Measurements from ENCODE around the gene OSCP1. TPM values are rescaled to one million over a fixed set of nuclear protein-coding genes. Genes with fewer than 3 reads are reported as not detected.

The OSCP1 gene
- total and polyA plus RNA-seq, 2 experiments from 2014 or later = 6.9 to 10.2 TPM

DNA sequence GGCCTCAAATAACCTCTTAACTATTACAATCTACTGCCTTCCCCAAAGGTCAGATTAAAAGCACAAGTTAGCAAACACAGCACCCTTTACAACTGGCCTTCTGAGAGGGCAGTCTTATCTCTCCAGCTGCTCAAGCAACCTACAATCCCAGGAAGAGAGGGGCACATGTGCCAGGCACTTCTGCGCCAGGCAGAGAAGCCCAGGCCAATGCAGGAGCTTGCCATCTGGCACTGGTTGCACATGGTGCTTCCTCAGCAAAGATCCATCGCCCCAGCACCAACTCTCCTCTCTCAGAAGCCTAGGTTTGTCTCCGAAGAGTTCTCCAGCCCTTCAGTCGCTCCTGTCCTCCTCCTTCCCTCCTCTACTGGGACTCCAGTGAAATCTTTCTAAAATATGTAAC lies 67.0 kb downstream of the OSCP1 start:
- Histone ChIP-seq H3F3A (ENCODE audit: insufficient read depth) (peaks cover 26% of the 10 kb centered on the region), H3K4me3 (0 out of 2 replicates have a peak overlapping the region, but pooled peaks have one; percentile 90), H3K36me3 (ENCODE audit: low read depth) (no peaks in the 10 kb centered on the region; the same call in 1 of the 2 replicates), H3K9ac (no peak overlapping the region), H3K4me2 (ENCODE audit: unreplicated experiment) (peak overlapping the region; percentile 5), H3K79me2 (ENCODE audit: insufficient read depth) (peaks cover 74% of the 10 kb centered on the region), H3K4me1 (ENCODE audit: insufficient read depth) (peaks cover 25% of the 10 kb centered on the region), H3K9me3 (ENCODE audit: low read depth) (no peaks in the 10 kb centered on the region), H4K20me1 (ENCODE audit: insufficient read depth) (0 out of 2 replicates have a peak, but pooled peaks cover 3% of the 10 kb centered on the region), H3K27ac (no peak overlapping the region), H3K9me2 (ENCODE audit: insufficient read depth) (no peaks in the 10 kb centered on the region), H2AFZ (no peak overlapping the region), H3K27me3 (replicated peaks; ENCODE audit: insufficient read depth) (no peaks in the 10 kb centered on the region)
- 98 to 100% methylated on average over 4 of the region's 4 CpGs for WGBS, 2 experiments (ENCODE audit: low coverage in 1 of 2, low lambda C conversion rate in 2 of 2, missing lambda C conversion rate in 2 of 2)
- TF ChIP-seq EZH2 (IDR thresholded peaks at IDR 0.05; ENCODE audit: insufficient read depth, poor library complexity, severe bottlenecking) (no peak), EZH2phosphoT487 (IDR thresholded peaks at IDR 0.05; ENCODE audit: insufficient read depth, low read depth) (no peak)
- in situ Hi-C loops (cut with MboI) = no loop called here
- DNase-seq = no peak

DNA sequence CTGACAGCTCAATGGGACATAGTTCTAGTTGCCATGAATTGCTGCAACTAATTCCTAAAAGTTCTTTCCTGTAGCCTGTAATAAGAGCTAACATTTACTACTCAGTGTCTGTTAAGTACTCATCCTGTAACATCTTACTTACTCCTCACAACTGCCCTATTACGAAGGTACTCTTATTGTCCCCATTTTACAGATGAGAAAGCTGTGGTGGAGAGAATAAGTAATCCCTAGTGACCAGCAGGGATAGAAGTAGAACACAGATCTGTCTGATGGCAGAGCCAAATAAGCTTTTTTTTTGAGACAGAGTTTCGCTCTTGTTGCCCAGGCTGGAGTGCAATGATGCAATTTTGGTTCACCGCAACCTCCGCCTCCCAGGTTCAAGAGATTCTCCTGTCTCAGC lies 67.6 kb downstream of the OSCP1 start:
- in situ Hi-C loops (cut with MboI) = no loop called here
- no peak for TF ChIP-seq EZH2 (IDR thresholded peaks at IDR 0.05; ENCODE audit: insufficient read depth, poor library complexity, severe bottlenecking)
- no peak for TF ChIP-seq EZH2phosphoT487 (IDR thresholded peaks at IDR 0.05; ENCODE audit: insufficient read depth, low read depth)
- Histone ChIP-seq H3K79me2 (ENCODE audit: insufficient read depth) (peaks cover 80% of the 10 kb centered on the region), H2AFZ (no peak overlapping the region), H3K9me3 (ENCODE audit: low read depth) (no peaks in the 10 kb centered on the region), H3K4me2 (ENCODE audit: unreplicated experiment) (no peak overlapping the region), H3K9ac (no peak overlapping the region), H4K20me1 (ENCODE audit: insufficient read depth) (0 out of 2 replicates have a peak, but pooled peaks cover 3% of the 10 kb centered on the region), H3K9me2 (ENCODE audit: insufficient read depth) (no peaks in the 10 kb centered on the region), H3K27ac (no peak overlapping the region), H3K4me3 (no peak overlapping the region), H3K4me1 (ENCODE audit: insufficient read depth) (peaks cover 19% of the 10 kb centered on the region), H3K36me3 (ENCODE audit: low read depth) (no peaks in the 10 kb centered on the region; the same call in 1 of the 2 replicates), H3F3A (ENCODE audit: insufficient read depth) (peaks cover 20% of the 10 kb centered on the region), H3K27me3 (replicated peaks; ENCODE audit: insufficient read depth) (no peaks in the 10 kb centered on the region)
- DNase-seq = no peak
- 98 to 100% methylated on average over 4 of the region's 4 CpGs for WGBS, 2 experiments (ENCODE audit: low coverage in 1 of 2, low lambda C conversion rate in 2 of 2, missing lambda C conversion rate in 2 of 2)

DNA sequence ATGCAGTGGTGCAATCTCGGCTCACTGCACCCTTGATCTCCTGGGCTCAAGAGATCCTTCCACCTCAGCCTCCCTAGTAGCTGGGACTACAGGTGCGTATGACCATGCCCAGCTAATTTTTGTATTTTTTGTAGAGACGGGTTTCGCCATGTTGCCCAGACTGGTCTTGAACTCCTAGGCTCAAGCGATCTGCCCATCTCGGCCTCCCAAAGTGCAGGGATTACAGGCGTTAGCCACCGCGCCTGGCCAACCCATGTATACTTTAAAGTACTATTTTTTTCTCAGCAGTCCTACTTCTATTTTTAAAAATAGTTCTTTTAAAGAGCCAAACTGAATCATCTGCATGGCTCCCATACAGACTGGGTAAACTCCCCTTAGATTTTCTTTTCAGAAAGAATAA lies 68.0 kb downstream of the OSCP1 start:
- Histone ChIP-seq H3K4me1 (ENCODE audit: insufficient read depth) (peaks cover 15% of the 10 kb centered on the region), H4K20me1 (ENCODE audit: insufficient read depth) (0 out of 2 replicates have a peak, but pooled peaks cover 3% of the 10 kb centered on the region)

DNA sequence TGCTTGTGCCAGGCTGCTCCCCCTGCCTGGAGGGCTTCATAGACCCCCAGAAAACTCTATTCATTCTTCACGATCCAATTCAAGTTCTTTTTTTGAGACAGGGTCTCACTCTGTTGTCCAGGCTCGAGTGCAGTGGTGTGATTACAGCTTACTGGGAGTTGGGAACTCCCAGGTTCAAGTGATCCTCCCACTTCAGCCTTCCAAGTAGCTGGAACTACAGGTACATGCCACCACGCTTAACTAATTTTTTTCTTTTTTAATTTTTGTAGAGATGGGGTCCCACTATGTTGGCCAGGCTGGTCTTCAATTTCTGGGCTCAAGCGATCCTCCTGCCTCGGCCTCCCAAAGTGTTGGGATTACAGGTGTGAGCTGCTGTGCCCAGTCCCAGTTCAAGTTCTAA lies 68.8 kb downstream of the OSCP1 start:
- in situ Hi-C loops (cut with MboI) = no loop called here
- Histone ChIP-seq H3K9ac (no peak overlapping the region), H2AFZ (no peak overlapping the region), H3K9me3 (ENCODE audit: low read depth) (no peaks in the 10 kb centered on the region), H3K4me1 (ENCODE audit: insufficient read depth) (peaks cover 9% of the 10 kb centered on the region), H3K27ac (no peak overlapping the region), H3K4me3 (no peak overlapping the region), H3K9me2 (ENCODE audit: insufficient read depth) (no peaks in the 10 kb centered on the region), H4K20me1 (ENCODE audit: insufficient read depth) (0 out of 2 replicates have a peak, but pooled peaks cover 3% of the 10 kb centered on the region), H3K27me3 (replicated peaks; ENCODE audit: insufficient read depth) (no peaks in the 10 kb centered on the region), H3K36me3 (ENCODE audit: low read depth) (no peaks in the 10 kb centered on the region; the same call in 1 of the 2 replicates), H3K79me2 (ENCODE audit: insufficient read depth) (peaks cover 92% of the 10 kb centered on the region), H3F3A (ENCODE audit: insufficient read depth) (peaks cover 9% of the 10 kb centered on the region; the same call in 1 of the 2 replicates), H3K4me2 (ENCODE audit: unreplicated experiment) (no peak overlapping the region)
- 90 to 93% methylated on average over 5 of the region's 5 CpGs for WGBS, 2 experiments (ENCODE audit: low coverage in 1 of 2, low lambda C conversion rate in 2 of 2, missing lambda C conversion rate in 2 of 2)
- DNase-seq = no peak
- TF ChIP-seq EZH2 (IDR thresholded peaks at IDR 0.05; ENCODE audit: insufficient read depth, poor library complexity, severe bottlenecking) (no peak), EZH2phosphoT487 (IDR thresholded peaks at IDR 0.05; ENCODE audit: insufficient read depth, low read depth) (no peak)

More for the DNA sequence above, 68.0 kb downstream of the OSCP1 start:
- Histone ChIP-seq H2AFZ (no peak overlapping the region), H3K9me2 (ENCODE audit: insufficient read depth) (no peaks in the 10 kb centered on the region), H3K4me2 (ENCODE audit: unreplicated experiment) (no peak overlapping the region), H3K4me3 (no peak overlapping the region), H3K36me3 (ENCODE audit: low read depth) (no peaks in the 10 kb centered on the region; the same call in 1 of the 2 replicates), H3K9ac (no peak overlapping the region), H3K27me3 (replicated peaks; ENCODE audit: insufficient read depth) (no peaks in the 10 kb centered on the region), H3K9me3 (ENCODE audit: low read depth) (no peaks in the 10 kb centered on the region), H3K79me2 (ENCODE audit: insufficient read depth) (peaks cover 84% of the 10 kb centered on the region), H3F3A (ENCODE audit: insufficient read depth) (peaks cover 16% of the 10 kb centered on the region), H3K27ac (no peak overlapping the region)
- DNase-seq = no peak
- WGBS, 2 experiments (ENCODE audit: low coverage in 1 of 2, low lambda C conversion rate in 2 of 2, missing lambda C conversion rate in 2 of 2) = 96 to 98% methylated on average over 9 of the region's 9 CpGs
- TF ChIP-seq EZH2 (IDR thresholded peaks at IDR 0.05; ENCODE audit: insufficient read depth, poor library complexity, severe bottlenecking) = no peak
- no peak for TF ChIP-seq EZH2phosphoT487 (IDR thresholded peaks at IDR 0.05; ENCODE audit: insufficient read depth, low read depth)
- in situ Hi-C loops (cut with MboI) = no loop called here
